HG02840 (cell line): ENCODE data around the gene HOXD11.

Experiments
- ATAC-seq: cut with Tn5 transposase; IDR thresholded peaks from one replicate; pipeline ENCODE4 v1.9.1; 2021; ENCODE audit warnings: mild to moderate bottlenecking, moderate library complexity, moderate number of reproducible peaks; ENCODE audit not compliant: unreplicated experiment, low FRiP score

The HOXD11 gene

DNA sequence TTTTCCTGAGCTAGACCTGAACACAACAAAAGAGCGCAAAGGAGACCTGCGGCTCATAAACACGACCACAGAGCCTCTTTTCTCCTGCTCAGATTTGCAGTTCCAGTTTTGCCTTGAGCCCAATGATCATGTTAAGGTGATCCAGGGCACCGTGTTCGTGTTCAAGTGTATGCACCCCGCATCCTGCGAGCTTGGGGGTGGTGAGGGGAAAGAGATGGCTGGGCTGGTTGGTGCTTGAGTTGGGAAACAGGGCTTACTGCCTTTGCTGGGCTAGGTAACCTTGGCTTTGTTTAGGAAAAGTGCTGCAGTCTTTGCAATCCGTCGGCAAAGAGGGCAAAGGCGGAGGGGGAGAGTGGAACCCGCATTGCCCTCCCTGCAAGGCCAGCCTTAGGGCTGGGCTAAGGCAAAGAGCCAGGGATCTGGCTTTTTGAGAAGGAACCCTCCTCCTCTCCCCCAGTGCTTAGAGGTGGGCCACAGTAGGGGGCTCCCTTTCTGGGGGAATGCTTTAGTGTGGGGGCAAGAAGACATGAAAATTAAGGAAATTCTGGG lies 10.8 kb downstream of the HOXD11 start:
- no peak for ATAC-seq

- no peak for ATAC-seq
These were observed 11.7 kb downstream of the HOXD11 start for GRCh38 chr2:176118601-176119339.

- no peak for ATAC-seq
These were observed 13.5 kb downstream of the HOXD11 start for GRCh38 chr2:176120364-176121189.

GRCh38 chr2:176121190-176122051 lies 14.3 kb downstream of the HOXD11 start:
- no peak for ATAC-seq

- ATAC-seq: no peak
These were observed 15.1 kb downstream of the HOXD11 start for GRCh38 chr2:176122052-176122682.

DNA sequence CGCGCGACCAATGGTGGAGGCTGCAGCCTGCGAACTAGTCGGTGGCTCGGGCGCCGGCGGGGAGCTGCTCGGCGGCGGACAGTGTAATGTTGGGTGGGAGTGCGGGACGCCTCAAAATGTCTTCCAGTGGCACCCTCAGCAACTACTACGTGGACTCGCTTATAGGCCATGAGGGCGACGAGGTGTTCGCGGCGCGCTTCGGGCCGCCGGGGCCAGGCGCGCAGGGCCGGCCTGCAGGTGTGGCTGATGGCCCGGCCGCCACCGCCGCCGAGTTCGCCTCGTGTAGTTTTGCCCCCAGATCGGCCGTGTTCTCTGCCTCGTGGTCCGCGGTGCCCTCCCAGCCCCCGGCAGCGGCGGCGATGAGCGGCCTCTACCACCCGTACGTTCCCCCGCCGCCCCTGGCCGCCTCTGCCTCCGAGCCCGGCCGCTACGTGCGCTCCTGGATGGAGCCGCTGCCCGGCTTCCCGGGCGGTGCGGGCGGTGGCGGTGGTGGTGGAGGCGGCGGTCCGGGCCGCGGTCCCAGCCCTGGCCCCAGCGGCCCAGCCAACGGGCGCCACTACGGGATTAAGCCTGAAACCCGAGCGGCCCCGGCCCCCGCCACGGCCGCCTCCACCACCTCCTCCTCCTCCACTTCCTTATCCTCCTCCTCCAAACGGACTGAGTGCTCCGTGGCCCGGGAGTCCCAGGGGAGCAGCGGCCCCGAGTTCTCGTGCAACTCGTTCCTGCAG lies 15.8 kb downstream of the HOXD11 start, which contains the start of gene HOXD9:
Gene HOXD9, plus strand, starts transcription at position 37 of the 728 bp plus-strand sequence. Its CDS starts 50 bp downstream, at position 87.
- no peak for ATAC-seq

- ATAC-seq: no peak
These were observed 16.5 kb downstream of the HOXD11 start for GRCh38 chr2:176123411-176124109.

GRCh38 chr2:176124110-176124946 lies 17.2 kb downstream of the HOXD11 start:
- ATAC-seq: no peak

DNA sequence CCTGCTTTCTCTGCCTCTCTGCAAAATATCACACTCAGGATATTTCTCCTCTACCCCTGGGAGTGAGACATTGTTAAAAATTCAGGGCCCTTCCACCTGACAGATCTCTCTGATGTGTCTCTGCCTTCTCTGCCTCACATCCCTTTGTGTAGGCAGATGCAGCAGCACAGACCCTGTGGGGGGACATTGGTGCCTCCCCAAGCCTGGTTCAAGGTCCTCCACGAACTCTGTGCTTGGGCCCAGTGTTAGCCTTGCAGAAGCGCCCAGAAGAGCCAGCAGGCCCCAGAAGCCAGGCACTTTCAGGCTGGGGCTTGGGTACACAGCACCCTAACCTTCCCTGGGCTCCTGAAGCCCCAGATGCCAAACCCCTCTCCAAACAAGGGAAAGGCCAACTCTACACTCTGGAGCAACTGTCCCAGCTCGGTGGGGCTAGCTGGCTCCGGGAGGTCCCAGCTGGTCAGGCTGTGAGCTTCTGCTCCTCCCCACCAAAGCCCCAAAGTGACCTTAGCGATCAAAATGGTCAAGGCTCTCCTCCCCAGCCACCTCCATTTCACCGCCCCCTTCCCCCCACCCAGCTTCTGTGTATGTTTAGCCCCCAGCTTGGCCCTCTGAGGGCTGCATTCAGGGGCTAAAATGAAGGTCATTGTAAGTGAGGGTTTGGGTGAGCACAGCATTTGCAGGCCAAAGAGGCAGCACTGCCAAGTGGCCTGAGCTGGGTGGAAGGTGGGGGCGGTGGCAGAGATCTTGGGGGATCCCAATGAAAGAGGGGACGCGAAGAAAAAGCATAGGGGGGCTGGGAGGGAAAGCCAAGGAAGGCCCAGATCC lies 18.1 kb downstream of the HOXD11 start:
- ATAC-seq: no peak

DNA sequence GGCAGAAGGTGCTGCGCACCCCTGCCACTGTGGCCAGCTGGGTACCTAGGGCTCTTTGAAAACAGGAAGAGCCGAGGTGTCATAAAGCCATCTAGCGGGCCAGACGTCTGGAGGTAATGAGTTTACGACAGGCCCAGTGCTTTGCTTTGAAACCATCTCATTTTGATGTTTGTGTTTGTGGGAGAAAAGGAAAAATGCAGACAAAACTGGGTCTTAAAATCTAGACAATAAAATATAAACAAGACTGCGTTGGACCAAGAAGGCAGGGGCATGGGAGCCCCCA lies 18.6 kb downstream of the HOXD11 start:
- no peak for ATAC-seq

GRCh38 chr2:176126929-176127773 lies 20.1 kb downstream of the HOXD11 start:
- ATAC-seq: no peak

DNA sequence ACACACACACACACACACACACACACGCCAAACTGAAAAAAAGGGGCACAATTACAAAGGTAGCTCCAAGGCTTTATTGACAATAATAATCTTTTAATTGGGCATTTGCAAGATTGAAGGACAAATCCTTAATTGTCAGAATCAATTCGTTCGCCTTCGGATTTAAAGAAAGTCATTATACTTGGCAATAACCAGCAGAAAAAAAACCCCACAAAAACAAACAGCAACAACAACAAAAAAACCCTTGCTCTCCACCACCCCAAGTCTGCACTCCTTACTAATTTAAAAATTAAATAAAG lies 20.6 kb downstream of the HOXD11 start:
- ATAC-seq: no peak

DNA sequence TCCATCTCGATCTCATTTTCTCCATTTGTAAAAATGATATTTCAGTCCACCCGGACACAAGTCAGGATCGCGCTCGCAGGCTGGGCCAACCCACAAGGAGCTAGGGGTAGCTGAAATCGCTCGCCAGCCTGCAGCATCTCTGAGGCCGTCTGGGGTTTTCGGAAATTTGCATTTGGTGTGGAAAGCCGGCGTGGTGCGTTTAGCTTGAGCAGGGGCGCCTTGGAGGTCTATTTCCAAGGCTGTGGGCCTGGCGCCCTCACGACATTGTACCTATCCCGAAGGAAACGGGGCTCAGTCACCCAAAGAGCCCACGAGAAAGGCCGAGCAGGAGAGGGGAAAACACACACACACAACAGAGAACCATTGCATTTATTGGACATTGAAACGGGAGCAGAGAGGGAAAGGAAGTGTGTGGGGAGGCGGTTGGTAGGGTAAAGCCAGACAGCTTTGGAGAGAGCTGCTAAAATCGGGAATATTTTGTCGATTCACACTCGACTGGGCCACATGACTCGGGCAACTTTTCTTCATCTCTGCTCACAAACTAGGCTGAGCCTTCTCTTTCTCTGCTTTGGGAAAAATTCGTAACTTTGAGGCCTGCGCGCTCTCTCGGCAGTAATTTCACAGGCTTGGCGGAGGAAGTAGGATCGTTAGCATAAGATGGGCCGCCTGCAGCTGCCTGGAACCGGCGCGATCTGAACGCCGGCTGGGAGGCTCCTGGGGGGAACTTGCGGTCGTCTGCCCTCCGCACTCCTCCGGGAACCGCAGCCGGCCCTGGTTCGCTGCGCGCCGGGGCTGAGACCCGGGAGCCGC lies 21.3 kb downstream of the HOXD11 start:
- ATAC-seq: no peak

GRCh38 chr2:176128982-176129796 lies 22.1 kb downstream of the HOXD11 start, which contains the start of gene HOXD8:
HOXD8 (plus strand) TSS chr2:176129705; CDS start chr2:176130367, 662 bp downstream.
- ATAC-seq: no peak

- no peak for ATAC-seq
These were observed 22.7 kb downstream of the HOXD11 start for GRCh38 chr2:176129813-176130146.
